OCI-LY7 (cell line): ENCODE data around the gene CARM1. TPM values are rescaled to one million over a fixed set of nuclear protein-coding genes. Genes with fewer than 3 reads are reported as not detected.
"Not testable (repeated sequence)": the region's sequence is repeated elsewhere in the genome, so short reads cannot be mapped to it uniquely, and the experiment has no call there.

ENCODE experiments used
- BruUV-seq: library from RNA; stranded (reverse); fragments of 400-500 nt; replicated peaks from 2 replicates; lab custom pipeline; 2021; lab: Mats Ljungman, UMichigan
- CTCF ChIA-PET: fragments of 300-600 bp; sonication (Branson Sonifier 250); formaldehyde crosslinking; loops from one replicate; lab custom pipeline; 2022; ENCODE audit warnings: antibody characterized with exemption; ENCODE audit not compliant: unreplicated experiment; lab: Charles Lee
- POLR2A ChIA-PET: fragments of 300-600 bp; sonication (Branson Sonifier 250); formaldehyde crosslinking; loops from one replicate; lab custom pipeline; 2022; ENCODE audit warnings: antibody characterized with exemption; lab: Charles Lee
- DNase-seq: peaks from one replicate; pipeline ENCODE4 v3.0.0-alpha.2; 2015; ENCODE audit warnings: low spot score
- H2AFZ ChIP-seq: fragments of 200-600 bp; sonication (generic), shearing (Covaris generic); 2 replicates; pipeline ENCODE4 v1.6.1; 2014; ENCODE audit warnings: mild to moderate bottlenecking, antibody characterized with exemption, low read length, moderate library complexity
- H3K27ac ChIP-seq: fragments of 200-600 bp; sonication (generic); 2 replicates; pipeline ENCODE4 v1.5.1; 2014; ENCODE audit warnings: mixed run types, low read depth, mild to moderate bottlenecking, moderate library complexity, low read length, inconsistent platforms; ENCODE audit not compliant: poor library complexity, severe bottlenecking
- H3K36me3 ChIP-seq: fragments of 200-600 bp; sonication (generic); 2 replicates; pipeline ENCODE4 v1.6.1; 2014; ENCODE audit warnings: mild to moderate bottlenecking, antibody characterized with exemption, low read length, moderate library complexity, mixed read lengths; ENCODE audit not compliant: insufficient read depth
- H3K4me1 ChIP-seq: fragments of 200-600 bp; sonication (generic); 2 replicates; pipeline ENCODE4 v1.5.1; 2014; ENCODE audit warnings: mild to moderate bottlenecking, low read length; ENCODE audit not compliant: insufficient read depth, poor library complexity, severe bottlenecking
- H3K4me2 ChIP-seq: fragments of 200-600 bp; sonication (generic); 2 replicates; pipeline ENCODE4 v1.6.1; 2014; ENCODE audit warnings: mild to moderate bottlenecking, low read length
- H3K4me3 ChIP-seq: fragments of 200-600 bp; sonication (generic); 2 replicates; pipeline ENCODE4 v1.5.1; 2014; ENCODE audit warnings: mild to moderate bottlenecking, low read depth, low read length; ENCODE audit not compliant: poor library complexity, severe bottlenecking
- H3K79me2 ChIP-seq: fragments of 200-600 bp; sonication (generic); 2 replicates; pipeline ENCODE4 v1.6.1; 2016; ENCODE audit warnings: low read depth, mild to moderate bottlenecking, low read length, moderate library complexity, mixed read lengths; ENCODE audit not compliant: insufficient read depth
- H3K9me2 ChIP-seq: fragments of 200-600 bp; sonication (generic); 2 replicates; pipeline ENCODE4 v1.6.1; 2016; ENCODE audit warnings: mild to moderate bottlenecking, low read length, mixed read lengths; ENCODE audit not compliant: insufficient read depth
- H3K9me3 ChIP-seq: fragments of 200-600 bp; sonication (generic); 2 replicates; pipeline ENCODE4 v1.6.1; 2014; ENCODE audit warnings: mild to moderate bottlenecking, mixed run types, low read length, mixed read lengths
- H4K20me1 ChIP-seq: fragments of 200-600 bp; sonication (generic); 2 replicates; pipeline ENCODE4 v1.6.1; 2014; ENCODE audit warnings: mild to moderate bottlenecking, antibody characterized with exemption, low read length, moderate library complexity, mixed read lengths; ENCODE audit not compliant: insufficient read depth
- CTCF ChIP-seq: fragments of 200-600 bp; sonication (generic); conservative IDR thresholded peaks from 2 replicates; pipeline ENCODE4 v1.5.1; 2014; ENCODE audit warnings: mild to moderate bottlenecking, antibody characterized with exemption, low read length, moderate library complexity, mixed read lengths
- EZH2phosphoT487 ChIP-seq: fragments of 200-600 bp; sonication (generic); IDR thresholded peaks from 2 replicates; pipeline ENCODE4 v1.6.1; 2018; ENCODE audit warnings: low read depth, borderline replicate concordance, mild to moderate bottlenecking, mixed run types, antibody characterized with exemption, low read length, moderate library complexity, mixed read lengths
- intact Hi-C: fragments of 100-400 bp; cut with micrococcal nuclease; formaldehyde crosslinking; loops from one replicate; pipeline ENCODE4 v1.10.0; 2022; ENCODE audit not compliant: unreplicated experiment
- total RNA-seq, 2 experiments: library from RNA; depleted of rRNA in 1 of 2; stranded (reverse); fragments of >200 nt in 1 of 2; shearing (Covaris generic) in 1 of 2; gene quantifications; 2 replicates each; pipeline ENCODE4 v1.2.3, GENCODE V29; 2014 to 2022

The CARM1 gene
- total RNA-seq, 2 experiments from 2014 or later, result 41.2 to 107 TPM

GRCh38 chr19:10952809-10953208 lies 81.5 kb downstream of the CARM1 start:
- Histone ChIP-seq H3K27ac (peak overlapping the region; percentile 47), H3K4me1 (peaks cover 40% of the 10 kb centered on the region), H3K79me2 (no peaks in the 10 kb centered on the region), H3K36me3 (no peaks in the 10 kb centered on the region), H4K20me1 (no peaks in the 10 kb centered on the region), H2AFZ (peak overlapping the region; percentile 44; the same call in 1 of the 2 replicates), H3K9me2 (no peaks in the 10 kb centered on the region), H3K9me3 (no peaks in the 10 kb centered on the region), H3K4me3 (no peak overlapping the region), H3K4me2 (no peak overlapping the region)
- ChIA-PET CTCF (interaction anchor here (0.6 kb wide), 1 partner anchor 26 kb away, joined by 3 read pairs; no protein-coding TSS in a partner anchor), POLR2A (no interaction called here)
- TF ChIP-seq EZH2phosphoT487, result no peak
- TF ChIP-seq CTCF, result no peak
- intact Hi-C loops, result no loop called here
- BruUV-seq, result no TSS peak
- DNase-seq, result no peak

DNA sequence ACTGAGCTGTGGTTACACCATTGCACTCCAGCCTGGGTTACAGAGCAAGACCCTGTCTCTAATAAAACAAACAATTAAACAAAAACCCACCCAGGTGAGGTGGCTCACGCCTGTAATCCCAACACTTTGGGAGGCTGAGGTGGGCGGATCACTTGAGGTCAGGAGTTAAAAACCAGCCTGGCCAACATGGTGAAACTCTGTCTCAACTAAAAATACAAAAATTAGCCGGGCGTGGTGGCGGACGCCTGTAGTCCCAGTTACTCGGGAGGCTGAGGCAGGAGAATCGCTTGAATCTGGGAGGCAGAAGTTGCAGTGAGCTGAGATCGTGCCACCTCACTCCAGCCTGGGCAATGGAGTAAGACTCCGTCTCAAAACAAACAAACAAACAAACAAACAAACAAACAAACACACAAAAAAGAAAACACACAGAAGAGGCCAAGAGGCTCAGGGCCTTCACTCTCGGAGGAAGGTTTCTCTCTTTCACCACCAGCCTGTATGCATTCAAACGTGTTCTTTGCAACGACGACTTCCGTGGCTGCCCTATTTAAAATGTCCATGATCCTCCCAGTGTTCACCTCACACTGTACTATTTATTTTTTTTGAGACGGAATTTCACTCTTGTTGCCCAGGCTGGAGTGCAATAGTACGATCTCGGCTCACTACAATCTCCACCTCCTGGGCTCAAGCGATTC lies 88.1 kb downstream of the CARM1 start:
- CTCF ChIA-PET, intact Hi-C loops, H4K20me1 ChIP-seq, H2AFZ ChIP-seq, H3K9me3 ChIP-seq, BruUV-seq, DNase-seq, H3K9me2 ChIP-seq, H3K27ac ChIP-seq: not testable (repeated sequence)
- peaks cover 42% of the 10 kb centered on the region for H3K79me2 ChIP-seq
- POLR2A ChIA-PET, result interaction anchor here (0.7 to 1.5 kb wide), 5 partner anchors 9 to 130 kb away, joined by 3 to 6 read pairs (median 4); no protein-coding TSS in a partner anchor
- H3K4me2 ChIP-seq, result peak overlapping the region; percentile 86
- H3K36me3 ChIP-seq, result peaks cover 21% of the 10 kb centered on the region
- H3K4me1 ChIP-seq, result peaks cover 29% of the 10 kb centered on the region
- H3K4me3 ChIP-seq, result peak overlapping the region; percentile 87

DNA sequence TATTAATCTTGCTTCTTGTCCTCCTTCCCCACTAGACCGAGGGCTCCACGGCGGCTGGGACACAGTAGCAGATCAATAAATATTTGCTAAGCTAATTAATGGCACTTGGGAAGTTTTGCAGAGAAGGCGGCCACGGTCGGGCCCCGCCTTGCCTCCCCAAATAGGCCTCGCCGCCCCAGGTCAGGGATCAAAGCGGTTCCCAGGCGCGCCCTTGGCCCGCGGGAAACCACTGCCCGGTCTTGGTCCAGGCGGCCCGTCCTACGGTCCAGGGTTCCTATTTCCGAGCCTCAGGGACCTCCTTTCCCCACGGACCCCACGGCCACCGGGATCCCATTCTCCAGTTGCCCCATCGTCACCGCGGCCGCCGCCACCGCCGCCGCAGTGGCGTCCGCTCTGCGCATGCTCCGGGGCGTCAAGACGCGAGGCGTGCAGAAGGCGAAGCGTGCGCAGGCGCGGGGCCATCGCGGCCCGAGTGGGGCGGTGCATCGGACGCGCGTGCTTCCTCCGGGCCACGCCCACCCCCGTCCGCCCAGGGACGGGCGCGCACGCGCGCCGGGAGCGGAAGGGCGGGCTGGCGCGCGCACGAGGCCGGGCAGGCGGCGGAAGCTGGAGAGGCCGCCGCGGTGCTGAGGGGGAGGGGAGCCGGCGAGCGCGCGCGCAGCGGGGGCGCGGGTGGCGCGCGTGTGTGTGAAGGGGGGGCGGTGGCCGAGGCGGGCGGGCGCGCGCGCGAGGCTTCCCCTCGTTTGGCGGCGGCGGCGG lies 89.1 kb downstream of the CARM1 start, which contains the start of gene SMARCA4:
TSS of gene SMARCA4 (plus strand) at position 717 of the 759 bp plus-strand sequence. CDS start 23,122 bp downstream, outside the sequence.
- Histone ChIP-seq H3K27ac (peak within 1 kb of the TSS; percentile 99), H2AFZ (no peak within 1 kb of the TSS; the same call in 1 of the 2 replicates), H3K9me2 (no peaks in the 10 kb centered on the region), H3K4me2 (peak within 1 kb of the TSS; percentile 86), H4K20me1 (no peaks in the 10 kb centered on the region), H3K4me3 (peak within 1 kb of the TSS; percentile 87), H3K4me1 (peaks cover 36% of the 10 kb centered on the region), H3K9me3 (no peaks in the 10 kb centered on the region), H3K79me2 (peaks cover 53% of the 10 kb centered on the region), H3K36me3 (peaks cover 32% of the 10 kb centered on the region)
- TF ChIP-seq CTCF (no peak), EZH2phosphoT487 (no peak)
- intact Hi-C loops, result no loop called here
- DNase-seq, result peak; percentile 99
- CTCF ChIA-PET, result no interaction called here
- BruUV-seq, result TSS peak; percentile 80
- POLR2A ChIA-PET, result interaction anchor here (0.6 to 1.5 kb wide), 4 partner anchors 9 to 87 kb away, joined by 3 to 5 read pairs (median 3); no protein-coding TSS in a partner anchor
